IPS-15b (cell line): Measurements from ENCODE around the gene SLC2A3.
"Not testable (repeated sequence)": the region's sequence is repeated elsewhere in the genome, so short reads cannot be mapped to it uniquely, and the experiment has no call there.

Experiments
- H3K27me3 ChIP-seq: one replicate; pipeline ENCODE4 v1.6.1; 2013; ENCODE audit warnings: low read length; ENCODE audit not compliant: control insufficient read depth, insufficient read depth
- H3K36me3 ChIP-seq: one replicate; pipeline ENCODE4 v1.6.1; 2013; ENCODE audit warnings: low read length; ENCODE audit not compliant: control insufficient read depth, insufficient read depth
- H3K4me1 ChIP-seq: one replicate; pipeline ENCODE4 v1.6.1; 2013; ENCODE audit warnings: mild to moderate bottlenecking, low read length; ENCODE audit not compliant: control insufficient read depth, insufficient read depth
- H3K4me3 ChIP-seq: one replicate; pipeline ENCODE4 v1.5.1; 2013; ENCODE audit warnings: low read depth, low read length
- H3K9ac ChIP-seq: one replicate; pipeline ENCODE4 v1.6.1; 2013; ENCODE audit warnings: low read depth, mild to moderate bottlenecking, low read length
- H3K9me3 ChIP-seq: one replicate; pipeline ENCODE4 v1.6.1; 2013; ENCODE audit warnings: mild to moderate bottlenecking, low read length; ENCODE audit not compliant: control insufficient read depth, insufficient read depth

Gene SLC2A3

GRCh38 chr12:7905071-7905470 is 30.9 kb downstream of the SLC2A3 start:
- Histone ChIP-seq H3K9me3 (no peaks in the 10 kb centered on the region), H3K36me3 (no peaks in the 10 kb centered on the region), H3K4me1 (peaks cover 20% of the 10 kb centered on the region), H3K27me3 (no peaks in the 10 kb centered on the region), H3K4me3 (no peak overlapping the region), H3K9ac (peak overlapping the region; percentile 0)

GRCh38 chr12:7902416-7902815 is 33.6 kb downstream of the SLC2A3 start:
- H3K9me3 ChIP-seq, H3K27me3 ChIP-seq, H3K36me3 ChIP-seq, H3K9ac ChIP-seq, H3K4me3 ChIP-seq: not testable (repeated sequence)
- peaks cover 15% of the 10 kb centered on the region for H3K4me1 ChIP-seq

- Histone ChIP-seq H3K9me3 (no peaks in the 10 kb centered on the region), H3K9ac (no peak overlapping the region), H3K4me1 (no peaks in the 10 kb centered on the region), H3K4me3 (no peak overlapping the region), H3K36me3 (no peaks in the 10 kb centered on the region), H3K27me3 (no peaks in the 10 kb centered on the region)
Observed at GRCh38 chr12:7899755-7900154, 36.2 kb downstream of the SLC2A3 start.

GRCh38 chr12:7896726-7897125 is 39.3 kb downstream of the SLC2A3 start:
- not testable (repeated sequence) for H3K4me1 ChIP-seq, H3K27me3 ChIP-seq, H3K36me3 ChIP-seq, H3K9me3 ChIP-seq, H3K9ac ChIP-seq, H3K4me3 ChIP-seq

GRCh38 chr12:7892186-7892980 is 43.6 kb downstream of the SLC2A3 start:
- Histone ChIP-seq H3K27me3 (no peaks in the 10 kb centered on the region), H3K9ac (no peak overlapping the region)

GRCh38 chr12:7884689-7885088 is 51.3 kb downstream of the SLC2A3 start:
- Histone ChIP-seq H3K27me3 (no peaks in the 10 kb centered on the region), H3K9me3 (no peaks in the 10 kb centered on the region), H3K4me1 (peaks cover 2% of the 10 kb centered on the region), H3K4me3 (no peak overlapping the region), H3K36me3 (no peaks in the 10 kb centered on the region), H3K9ac (no peak overlapping the region)

More at GRCh38 chr12:7892186-7892980, 43.6 kb downstream of the SLC2A3 start:
- Histone ChIP-seq H3K4me1 (peaks cover 14% of the 10 kb centered on the region), H3K9me3 (no peaks in the 10 kb centered on the region), H3K4me3 (no peak overlapping the region), H3K36me3 (no peaks in the 10 kb centered on the region)

GRCh38 chr12:7881736-7882120 is 54.3 kb downstream of the SLC2A3 start:
- not testable (repeated sequence) for H3K4me3 ChIP-seq, H3K36me3 ChIP-seq, H3K9ac ChIP-seq, H3K4me1 ChIP-seq, H3K27me3 ChIP-seq, H3K9me3 ChIP-seq

GRCh38 chr12:7880952-7881735 is 54.8 kb downstream of the SLC2A3 start:
- not testable (repeated sequence) for H3K9me3 ChIP-seq, H3K9ac ChIP-seq, H3K4me1 ChIP-seq

GRCh38 chr12:7879246-7879645 is 56.7 kb downstream of the SLC2A3 start:
- Histone ChIP-seq H3K9ac (no peak overlapping the region), H3K27me3 (no peaks in the 10 kb centered on the region), H3K36me3 (no peaks in the 10 kb centered on the region), H3K9me3 (no peaks in the 10 kb centered on the region), H3K4me3 (no peak overlapping the region), H3K4me1 (no peaks in the 10 kb centered on the region)

More at GRCh38 chr12:7880952-7881735, 54.8 kb downstream of the SLC2A3 start:
- not testable (repeated sequence) for H3K27me3 ChIP-seq, H3K4me3 ChIP-seq, H3K36me3 ChIP-seq

GRCh38 chr12:7877420-7877819 is 58.6 kb downstream of the SLC2A3 start:
- Histone ChIP-seq H3K9ac (no peak overlapping the region), H3K36me3 (no peaks in the 10 kb centered on the region), H3K9me3 (no peaks in the 10 kb centered on the region), H3K4me3 (no peak overlapping the region), H3K27me3 (no peaks in the 10 kb centered on the region), H3K4me1 (no peaks in the 10 kb centered on the region)

GRCh38 chr12:7872566-7873319 is 63.2 kb downstream of the SLC2A3 start, which contains the start of gene SLC2A14:
Gene SLC2A14 (minus strand): TSS chr12:7872915. CDS start chr12:7869880, 3,035 bp downstream.
- Histone ChIP-seq H3K36me3 (no peaks in the 10 kb centered on the region), H3K4me3 (peak within 1 kb of the TSS; percentile 18), H3K4me1 (peaks cover 5% of the 10 kb centered on the region), H3K27me3 (no peaks in the 10 kb centered on the region), H3K9me3 (no peaks in the 10 kb centered on the region), H3K9ac (peak within 1 kb of the TSS; percentile 1)
